Parathyroid adenoma (tissue), 2 donors: ENCODE results near the gene TRIM43.
"Not testable (repeated sequence)": the region's sequence is repeated elsewhere in the genome, so short reads cannot be mapped to it uniquely, and the experiment has no call there.

Experiments used
- H2AFZ ChIP-seq: fragments of 300-600 bp; sonication (generic); one replicate; pipeline ENCODE4 v1.7.0; 2017; ENCODE audit warnings: antibody characterized with exemption, mild to moderate bottlenecking
- H3K27ac ChIP-seq: fragments of 300-600 bp; sonication (generic); one replicate; pipeline ENCODE4 v1.7.0; 2017
- H3K27me3 ChIP-seq: fragments of 300-600 bp; sonication (generic); one replicate; pipeline ENCODE4 v1.7.0; 2017; ENCODE audit warnings: low read length; ENCODE audit not compliant: control insufficient read depth, insufficient read depth
- H3K36me3 ChIP-seq: fragments of 300-600 bp; sonication (generic); one replicate; pipeline ENCODE4 v1.7.0; 2017; ENCODE audit warnings: low read length; ENCODE audit not compliant: control insufficient read depth, insufficient read depth
- H3K4me1 ChIP-seq: fragments of 300-600 bp; sonication (generic); one replicate; pipeline ENCODE4 v1.7.0; 2017; ENCODE audit warnings: control low read depth
- H3K4me2 ChIP-seq: fragments of 300-600 bp; sonication (generic); one replicate; pipeline ENCODE4 v1.7.0; 2017; ENCODE audit warnings: low read length
- H3K4me3 ChIP-seq: fragments of 300-600 bp; sonication (generic); one replicate; pipeline ENCODE4 v1.7.0; 2017; ENCODE audit warnings: low read depth, low read length
- H3K79me2 ChIP-seq: fragments of 300-600 bp; sonication (generic); one replicate; pipeline ENCODE4 v1.7.0; 2017; ENCODE audit warnings: control low read depth
- H3K9ac ChIP-seq: fragments of 300-600 bp; sonication (generic); one replicate; pipeline ENCODE4 v1.7.0; 2017; ENCODE audit warnings: mild to moderate bottlenecking
- H3K9me3 ChIP-seq: fragments of 300-600 bp; sonication (generic); one replicate; pipeline ENCODE4 v1.7.0; 2017; ENCODE audit warnings: low read length; ENCODE audit not compliant: control insufficient read depth
- CTCF ChIP-seq: fragments of 300-600 bp; sonication (generic); IDR thresholded peaks from one replicate; pipeline ENCODE4 v1.7.0; 2017; ENCODE audit warnings: antibody characterized with exemption, mild to moderate bottlenecking
- donor health status: primary hyperparathyroidism.

The TRIM43 gene

GRCh38 chr2:95574506-95574905, 17.3 kb upstream of the TRIM43 start:
- Histone ChIP-seq H2AFZ (no peak overlapping the region), H3K27ac (no peak overlapping the region), H3K4me2 (no peak overlapping the region), H3K79me2 (no peaks in the 10 kb centered on the region), H3K27me3 (no peaks in the 10 kb centered on the region), H3K9ac (no peak overlapping the region), H3K4me1 (no peaks in the 10 kb centered on the region), H3K4me3 (no peak overlapping the region), H3K36me3 (no peaks in the 10 kb centered on the region), H3K9me3 (no peaks in the 10 kb centered on the region)
- no peak for TF ChIP-seq CTCF

DNA sequence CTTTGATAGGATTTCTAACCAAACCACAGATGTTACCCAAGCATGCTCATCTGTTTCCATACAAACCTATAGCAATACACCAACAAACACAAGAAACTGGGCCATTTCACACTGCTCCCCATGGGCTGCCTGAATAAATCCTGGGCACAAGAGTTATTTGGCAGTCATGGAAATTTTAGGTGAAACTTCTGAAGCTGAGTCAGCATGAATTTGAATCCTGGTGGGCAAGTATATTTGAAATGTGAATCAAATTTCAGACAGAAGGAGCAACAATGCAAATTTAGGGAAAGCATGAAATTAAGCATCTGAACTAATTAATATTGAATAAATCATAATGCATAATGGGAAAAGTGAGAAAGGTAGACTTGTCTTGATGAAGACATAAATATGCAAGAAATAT, 15.9 kb upstream of the TRIM43 start:
- H3K9ac ChIP-seq: no peak overlapping the region
- TF ChIP-seq CTCF: no peak
- no peaks in the 10 kb centered on the region for H3K36me3 ChIP-seq
- no peaks in the 10 kb centered on the region for H3K79me2 ChIP-seq
- no peaks in the 10 kb centered on the region for H3K27me3 ChIP-seq
- H3K4me3 ChIP-seq: no peak overlapping the region
- H3K27ac ChIP-seq: no peak overlapping the region
- no peaks in the 10 kb centered on the region for H3K9me3 ChIP-seq
- no peaks in the 10 kb centered on the region for H3K4me1 ChIP-seq
- no peak overlapping the region for H2AFZ ChIP-seq
- no peak overlapping the region for H3K4me2 ChIP-seq

- Histone ChIP-seq H3K4me1 (no peaks in the 10 kb centered on the region), H3K9ac (no peak overlapping the region), H3K4me3 (no peak overlapping the region), H2AFZ (peak overlapping the region; percentile 13), H3K27ac (no peak overlapping the region), H3K27me3 (no peaks in the 10 kb centered on the region), H3K79me2 (no peaks in the 10 kb centered on the region), H3K36me3 (no peaks in the 10 kb centered on the region), H3K4me2 (no peak overlapping the region), H3K9me3 (no peaks in the 10 kb centered on the region)
- no peak for TF ChIP-seq CTCF
Observed at GRCh38 chr2:95578539-95578938, 13.3 kb upstream of the TRIM43 start.

DNA sequence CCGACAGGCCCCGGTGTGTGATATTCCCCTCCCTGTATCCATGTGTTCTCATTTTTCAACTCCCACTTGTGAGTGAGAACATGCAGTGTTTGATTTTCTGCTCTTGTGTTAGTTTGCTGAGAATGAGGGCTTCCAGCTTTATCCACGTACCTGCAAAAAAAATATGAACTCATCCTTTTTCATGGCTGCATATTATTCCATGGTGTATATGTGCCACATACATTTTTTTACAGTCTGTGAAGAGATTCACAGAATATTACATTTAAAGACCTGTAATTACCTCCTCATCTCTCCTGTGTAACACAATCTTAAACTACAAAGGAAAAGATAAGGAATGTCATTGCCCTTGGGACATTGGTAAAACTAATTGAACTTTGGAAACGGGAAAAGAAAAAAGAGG, 8.3 kb upstream of the TRIM43 start:
- H3K9me3 ChIP-seq, H3K27me3 ChIP-seq, H3K36me3 ChIP-seq, H3K4me2 ChIP-seq, H3K27ac ChIP-seq, H3K79me2 ChIP-seq, H2AFZ ChIP-seq, H3K4me3 ChIP-seq, H3K4me1 ChIP-seq, H3K9ac ChIP-seq: not testable (repeated sequence)

- H3K4me2 ChIP-seq, H2AFZ ChIP-seq, H3K36me3 ChIP-seq, H3K4me3 ChIP-seq, H3K9me3 ChIP-seq, H3K4me1 ChIP-seq, H3K9ac ChIP-seq, H3K79me2 ChIP-seq, H3K27ac ChIP-seq, H3K27me3 ChIP-seq: not testable (repeated sequence)
Observed at GRCh38 chr2:95584321-95584720, 7.5 kb upstream of the TRIM43 start.

DNA sequence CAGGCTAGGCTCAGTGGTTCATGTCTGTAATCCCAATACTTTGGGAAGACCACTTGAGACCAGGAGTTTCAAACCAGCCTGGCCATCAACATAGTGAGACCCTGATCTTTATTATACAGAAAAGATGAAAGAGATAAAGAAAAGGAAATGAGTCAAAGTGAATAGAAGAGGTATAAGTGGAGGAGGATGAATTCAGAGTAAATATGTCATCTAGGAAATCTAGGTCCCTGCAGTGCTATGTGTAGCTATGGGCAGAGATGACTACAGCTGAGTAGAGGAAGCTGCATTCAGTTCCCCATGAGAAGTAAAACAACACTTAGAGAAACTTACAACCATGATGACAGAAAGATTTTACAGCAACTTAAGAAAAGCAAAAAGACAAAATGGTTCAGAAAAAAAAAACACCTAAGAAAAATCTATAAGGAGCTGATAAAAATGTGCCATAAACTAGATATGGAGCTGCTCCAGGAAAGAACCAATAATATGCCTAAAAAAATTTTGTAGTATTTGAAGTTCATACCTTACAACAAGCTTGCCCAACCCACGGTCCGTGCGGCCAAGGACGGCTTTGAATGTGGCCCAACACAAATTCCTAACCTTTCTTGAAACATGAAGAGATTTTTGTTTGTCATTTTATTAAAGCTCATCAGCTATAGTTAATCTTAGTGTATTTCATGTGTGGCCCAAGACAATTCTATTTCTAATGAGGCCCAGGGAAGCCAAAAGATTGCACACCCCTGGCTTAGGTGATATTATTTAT, 1.8 kb upstream of the TRIM43 start:
- H3K9me3 ChIP-seq, H3K27me3 ChIP-seq, H3K79me2 ChIP-seq, H3K4me3 ChIP-seq, H3K4me2 ChIP-seq, H3K4me1 ChIP-seq, H3K9ac ChIP-seq, H3K27ac ChIP-seq, H3K36me3 ChIP-seq, H2AFZ ChIP-seq: not testable (repeated sequence)

GRCh38 chr2:95592973-95593372, 1.2 kb downstream of the TRIM43 start:
- H3K27me3 ChIP-seq, H3K4me3 ChIP-seq, H3K4me2 ChIP-seq, H3K27ac ChIP-seq, H3K4me1 ChIP-seq, H3K9me3 ChIP-seq, H3K36me3 ChIP-seq, H2AFZ ChIP-seq, H3K79me2 ChIP-seq, H3K9ac ChIP-seq: not testable (repeated sequence)

DNA sequence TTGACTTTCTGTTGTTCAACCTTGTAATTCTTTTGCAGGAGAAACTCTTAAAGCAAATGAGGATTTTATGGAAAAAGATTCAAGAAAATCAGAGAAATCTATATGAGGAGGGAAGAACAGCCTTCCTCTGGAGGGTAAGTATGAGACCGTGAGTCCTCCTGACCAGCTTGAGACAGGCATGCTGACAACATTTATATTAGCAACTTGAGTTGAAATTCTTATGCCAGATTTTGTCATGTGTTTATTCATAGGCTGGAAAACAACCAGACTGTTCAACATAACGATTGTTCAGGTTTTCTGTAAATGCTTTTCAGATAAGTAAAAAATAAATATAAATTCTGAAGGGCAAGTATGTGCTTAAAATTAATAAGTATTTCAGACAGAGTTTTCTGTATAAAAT, 3.2 kb downstream of the TRIM43 start:
- H3K9ac ChIP-seq, H3K9me3 ChIP-seq, H3K36me3 ChIP-seq: not testable (repeated sequence)

DNA sequence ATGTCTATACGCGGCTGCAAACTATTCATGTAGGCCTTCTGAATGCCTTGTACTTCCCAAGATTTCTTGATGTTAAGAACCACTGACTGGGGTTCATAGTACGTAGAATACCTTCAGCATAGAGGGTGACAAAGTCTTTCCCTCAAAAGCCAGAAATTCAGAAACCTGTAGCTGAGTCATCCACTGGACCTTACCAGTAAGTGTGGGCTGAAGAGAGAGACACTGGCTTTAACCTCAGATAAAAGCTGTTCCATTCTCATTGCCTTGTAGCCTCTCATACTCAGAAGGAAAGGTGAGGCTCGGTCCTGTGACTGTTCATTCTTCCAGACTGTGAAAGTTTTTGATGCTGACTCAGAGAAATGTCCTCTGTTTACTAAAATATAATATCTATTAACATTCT, 9.5 kb downstream of the TRIM43 start:
- not testable (repeated sequence) for H2AFZ ChIP-seq, H3K9ac ChIP-seq, H3K9me3 ChIP-seq, H3K27ac ChIP-seq, H3K4me3 ChIP-seq, H3K4me1 ChIP-seq, H3K4me2 ChIP-seq, H3K36me3 ChIP-seq, H3K79me2 ChIP-seq, H3K27me3 ChIP-seq

More for the DNA sequence above, 3.2 kb downstream of the TRIM43 start:
- H3K4me2 ChIP-seq, H3K27me3 ChIP-seq, H3K4me3 ChIP-seq, H3K4me1 ChIP-seq, H2AFZ ChIP-seq, H3K79me2 ChIP-seq: not testable (repeated sequence)
- H3K27ac ChIP-seq: peak overlapping the region; percentile 42
